ENCODE data around the gene DDX10. TPM values are rescaled to one million over a fixed set of nuclear protein-coding genes. Genes with fewer than 3 reads are reported as not detected.

The DDX10 gene
- total RNA-seq, 1 donor from 2014 or later = 38.5 TPM

GRCh38 chr11:108757630-108758029 is 92.8 kb downstream of the DDX10 start:
- Mint-ChIP-seq H3K4me1 (peaks cover 20% of the 10 kb centered on the region), H3K36me3 (no peaks in the 10 kb centered on the region), H3K4me3 (no peak overlapping the region), H3K27ac (no peak overlapping the region), H3K9me3 (no peaks in the 10 kb centered on the region), H3K27me3 (ENCODE audit: low read depth) (no peaks in the 10 kb centered on the region)
- DNase-seq (ENCODE audit: low spot score in 2 of 2, unreplicated experiment in 2 of 2) = no peak
- TF ChIP-seq CTCF (IDR thresholded peaks at IDR 0.05; ENCODE audit: unreplicated experiment) = no peak

- peaks cover 20% of the 10 kb centered on the region for H3K4me1 Mint-ChIP-seq
- DNase-seq (ENCODE audit: low spot score in 2 of 2, unreplicated experiment in 2 of 2) = no peak
- H3K9me3 Mint-ChIP-seq = no peaks in the 10 kb centered on the region
- no peaks in the 10 kb centered on the region for H3K27me3 Mint-ChIP-seq (ENCODE audit: low read depth)
- H3K4me3 Mint-ChIP-seq = no peak overlapping the region
- no peak for TF ChIP-seq CTCF (IDR thresholded peaks at IDR 0.05; ENCODE audit: unreplicated experiment)
- no peak overlapping the region for H3K27ac Mint-ChIP-seq
- no peaks in the 10 kb centered on the region for H3K36me3 Mint-ChIP-seq
Observed at GRCh38 chr11:108758458-108758857, 93.6 kb downstream of the DDX10 start.

GRCh38 chr11:108766596-108767173 is 101.8 kb downstream of the DDX10 start:
- Mint-ChIP-seq H3K36me3 (peaks cover 24% of the 10 kb centered on the region), H3K27ac (no peak overlapping the region), H3K4me3 (no peak overlapping the region), H3K9me3 (peaks cover 28% of the 10 kb centered on the region), H3K27me3 (ENCODE audit: low read depth) (no peaks in the 10 kb centered on the region), H3K4me1 (no peaks in the 10 kb centered on the region)
- DNase-seq (ENCODE audit: low spot score in 2 of 2, unreplicated experiment in 2 of 2) = no peak
- TF ChIP-seq CTCF (IDR thresholded peaks at IDR 0.05; ENCODE audit: unreplicated experiment) = no peak

- no peak for TF ChIP-seq CTCF (IDR thresholded peaks at IDR 0.05; ENCODE audit: unreplicated experiment)
- Mint-ChIP-seq H3K27ac (no peak overlapping the region), H3K4me3 (no peak overlapping the region), H3K9me3 (peaks cover 29% of the 10 kb centered on the region), H3K36me3 (peaks cover 26% of the 10 kb centered on the region), H3K27me3 (ENCODE audit: low read depth) (no peaks in the 10 kb centered on the region), H3K4me1 (no peaks in the 10 kb centered on the region)
- no peak for DNase-seq (ENCODE audit: low spot score in 2 of 2, unreplicated experiment in 2 of 2)
Observed at GRCh38 chr11:108768370-108768769, 103.5 kb downstream of the DDX10 start.

- DNase-seq (ENCODE audit: low spot score in 2 of 2, unreplicated experiment in 2 of 2) = no peak
- H3K9me3 Mint-ChIP-seq = peaks cover 29% of the 10 kb centered on the region
- H3K27me3 Mint-ChIP-seq (ENCODE audit: low read depth) = no peaks in the 10 kb centered on the region
- no peak for TF ChIP-seq CTCF (IDR thresholded peaks at IDR 0.05; ENCODE audit: unreplicated experiment)
- no peak overlapping the region for H3K4me3 Mint-ChIP-seq
- H3K27ac Mint-ChIP-seq = no peak overlapping the region
- H3K36me3 Mint-ChIP-seq = peaks cover 26% of the 10 kb centered on the region
- peaks cover under 1% of the 10 kb centered on the region for H3K4me1 Mint-ChIP-seq
Observed at GRCh38 chr11:108768964-108769363, 104.1 kb downstream of the DDX10 start.
